Hepatocyte (in vitro differentiated cells): ENCODE measurements around the gene GNG7.
"Not testable (repeated sequence)": the region's sequence is repeated elsewhere in the genome, so short reads cannot be mapped to it uniquely, and the experiment has no call there.

Source experiments
- EZH2 ChIP-seq: fragments of 200-600 bp; sonication (generic); IDR thresholded peaks from 2 replicates; pipeline ENCODE4 v1.6.1; 2016; ENCODE audit warnings: antibody characterized with exemption, mild to moderate bottlenecking, borderline replicate concordance
- TF ChIP-seq, protein P1 (sequence below): fragments of 200-600 bp; sonication (generic); IDR thresholded peaks from 2 replicates; pipeline ENCODE4 v1.5.1; 2016; ENCODE audit warnings: antibody characterized with exemption, mild to moderate bottlenecking; ENCODE audit not compliant: poor library complexity

GRCh38 chr19:2714102-2714501, 11.6 kb upstream of the GNG7 start:
- TF ChIP-seq, protein P1, sequence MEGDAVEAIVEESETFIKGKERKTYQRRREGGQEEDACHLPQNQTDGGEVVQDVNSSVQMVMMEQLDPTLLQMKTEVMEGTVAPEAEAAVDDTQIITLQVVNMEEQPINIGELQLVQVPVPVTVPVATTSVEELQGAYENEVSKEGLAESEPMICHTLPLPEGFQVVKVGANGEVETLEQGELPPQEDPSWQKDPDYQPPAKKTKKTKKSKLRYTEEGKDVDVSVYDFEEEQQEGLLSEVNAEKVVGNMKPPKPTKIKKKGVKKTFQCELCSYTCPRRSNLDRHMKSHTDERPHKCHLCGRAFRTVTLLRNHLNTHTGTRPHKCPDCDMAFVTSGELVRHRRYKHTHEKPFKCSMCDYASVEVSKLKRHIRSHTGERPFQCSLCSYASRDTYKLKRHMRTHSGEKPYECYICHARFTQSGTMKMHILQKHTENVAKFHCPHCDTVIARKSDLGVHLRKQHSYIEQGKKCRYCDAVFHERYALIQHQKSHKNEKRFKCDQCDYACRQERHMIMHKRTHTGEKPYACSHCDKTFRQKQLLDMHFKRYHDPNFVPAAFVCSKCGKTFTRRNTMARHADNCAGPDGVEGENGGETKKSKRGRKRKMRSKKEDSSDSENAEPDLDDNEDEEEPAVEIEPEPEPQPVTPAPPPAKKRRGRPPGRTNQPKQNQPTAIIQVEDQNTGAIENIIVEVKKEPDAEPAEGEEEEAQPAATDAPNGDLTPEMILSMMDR = not testable (repeated sequence)
- TF ChIP-seq EZH2 = not testable (repeated sequence)
